ENCODE results near the gene WDR72. TPM values are rescaled to one million over a fixed set of nuclear protein-coding genes. Genes with fewer than 3 reads are reported as not detected.

WDR72 gene
- total RNA-seq (2014; rRNA removed; shearing (Covaris generic)): not detected in 2 replicates
- not detected in 2 replicates for total RNA-seq (2022)
- percentile 1 among the genes with signal in this experiment for Bru-seq, nascent RNA
- BruChase-seq, experiment 1, labeled RNA remaining after a 6-hour chase: percentile 2 among the genes with signal in this experiment
- percentile 6 among the genes with signal in this experiment for BruChase-seq, experiment 2, labeled RNA remaining after a 2-hour chase
- long read RNA-seq: 0 reads

DNA sequence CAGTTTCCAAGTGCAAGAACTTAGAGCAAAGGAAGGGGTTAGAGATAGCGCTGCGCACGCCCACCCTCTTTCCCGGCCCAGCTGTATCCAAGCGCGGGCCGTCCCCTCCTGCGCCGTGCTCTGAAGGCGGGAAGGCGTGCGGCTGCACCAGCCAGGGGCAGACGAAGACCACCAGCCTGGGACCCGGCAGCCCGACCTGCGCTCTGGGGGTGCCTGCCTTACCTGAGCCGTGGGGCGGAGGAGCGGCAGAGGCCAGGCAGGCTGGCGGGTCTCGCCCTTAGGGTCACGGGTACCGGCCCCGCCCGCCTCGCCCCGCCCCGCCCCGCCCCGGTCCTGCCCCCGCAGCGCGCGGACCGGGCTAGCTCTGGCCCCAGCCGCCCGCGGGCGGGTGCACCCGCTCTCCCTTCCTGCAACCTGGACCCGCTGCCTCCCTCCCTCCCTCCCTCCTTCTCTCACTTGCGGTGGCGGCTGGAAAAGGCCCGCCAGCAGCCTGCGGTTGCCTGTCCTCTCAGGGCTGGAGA, at the start of gene WDR72:
Gene WDR72 (minus strand): TSS at position 253 of the 521 bp plus-strand sequence. CDS start 26,514 bp downstream, outside the sequence.
- intact Hi-C loops (cut with micrococcal nuclease; ENCODE audit: unreplicated experiment): no loop called here
- CTCF ChIA-PET (ENCODE audit: unreplicated experiment): interaction anchor here (0.6 kb wide), 1 partner anchor 544 kb away, joined by 14 read pairs; no protein-coding TSS in a partner anchor
- DNase-seq (ENCODE audit: low spot score): no peak
- H3K4me1 ChIP-seq (ENCODE audit: insufficient read depth, low read length, poor library complexity, severe bottlenecking): no peaks in the 10 kb centered on the region
- no TSS peak for BruUV-seq (replicated peaks)
- H3K27ac ChIP-seq (ENCODE audit: low read depth, low read length, poor library complexity, severe bottlenecking): no peak within 1 kb of the TSS
- H3K4me2 ChIP-seq (ENCODE audit: low read length): no peak within 1 kb of the TSS
- no peaks in the 10 kb centered on the region for H3K36me3 ChIP-seq (ENCODE audit: insufficient read depth, low read length)
- no peaks in the 10 kb centered on the region for H4K20me1 ChIP-seq (ENCODE audit: insufficient read depth, low read length)
- POLR2A ChIA-PET: no interaction called here
- H2AFZ ChIP-seq (ENCODE audit: low read length): no peak within 1 kb of the TSS
- no peaks in the 10 kb centered on the region for H3K9me3 ChIP-seq (ENCODE audit: low read length)
- no peaks in the 10 kb centered on the region for H3K79me2 ChIP-seq (ENCODE audit: insufficient read depth, low read depth, low read length)
- H3K9me2 ChIP-seq (ENCODE audit: insufficient read depth, low read length): no peaks in the 10 kb centered on the region; the same call in 1 of the 2 replicates
- TF ChIP-seq EZH2phosphoT487 (IDR thresholded peaks at IDR 0.05; ENCODE audit: borderline replicate concordance, low read depth, low read length) (no peak), CTCF (conservative IDR thresholded peaks at IDR 0.05; ENCODE audit: low read length) (no peak)
- no peak within 1 kb of the TSS for H3K4me3 ChIP-seq (ENCODE audit: low read depth, low read length, poor library complexity, severe bottlenecking)

- no peaks in the 10 kb centered on the region for H3K9me3 ChIP-seq (ENCODE audit: low read length)
- H3K9me2 ChIP-seq (ENCODE audit: insufficient read depth, low read length): no peaks in the 10 kb centered on the region
- H3K79me2 ChIP-seq (ENCODE audit: insufficient read depth, low read depth, low read length): no peaks in the 10 kb centered on the region
- no peaks in the 10 kb centered on the region for H3K36me3 ChIP-seq (ENCODE audit: insufficient read depth, low read length)
- no peak overlapping the region for H3K27ac ChIP-seq (ENCODE audit: low read depth, low read length, poor library complexity, severe bottlenecking)
- intact Hi-C loops (cut with micrococcal nuclease; ENCODE audit: unreplicated experiment): no loop called here
- H3K4me1 ChIP-seq (ENCODE audit: insufficient read depth, low read length, poor library complexity, severe bottlenecking): no peaks in the 10 kb centered on the region
- CTCF ChIA-PET (ENCODE audit: unreplicated experiment): no interaction called here
- H2AFZ ChIP-seq (ENCODE audit: low read length): no peak overlapping the region
- no peak overlapping the region for H3K4me2 ChIP-seq (ENCODE audit: low read length)
- POLR2A ChIA-PET: interaction anchor here (0.6 kb wide), 1 partner anchor 409 kb away, joined by 4 read pairs; no protein-coding TSS in a partner anchor
- no peak for TF ChIP-seq EZH2phosphoT487 (IDR thresholded peaks at IDR 0.05; ENCODE audit: borderline replicate concordance, low read depth, low read length)
- peak; percentile 79 for TF ChIP-seq CTCF (conservative IDR thresholded peaks at IDR 0.05; ENCODE audit: low read length)
- no TSS peak for BruUV-seq (replicated peaks)
- peak; percentile 13 for DNase-seq (ENCODE audit: low spot score)
- no peaks in the 10 kb centered on the region for H4K20me1 ChIP-seq (ENCODE audit: insufficient read depth, low read length)
- no peak overlapping the region for H3K4me3 ChIP-seq (ENCODE audit: low read depth, low read length, poor library complexity, severe bottlenecking)
Measured at GRCh38 chr15:53808058-53808706, 48.7 kb upstream of the WDR72 start.
